CD4-positive, alpha-beta T cell treated with Interleukin-6 for 4 hours (primary cell): Measurements from ENCODE around the gene UBASH3B.
"Not testable (repeated sequence)": the region's sequence is repeated elsewhere in the genome, so short reads cannot be mapped to it uniquely, and the experiment has no call there.

Experiments used
- DNase-seq: peaks from one replicate; pipeline ENCODE4 v3.0.0-alpha.2; 2020; ENCODE audit warnings: mixed read lengths

UBASH3B gene

GRCh38 chr11:122655527-122656072 lies at the start of gene UBASH3B:
Gene UBASH3B (plus strand): TSS chr11:122655722. CDS start chr11:122656050, 328 bp downstream.
- DNase-seq, result peak; percentile 74

- not testable (repeated sequence) for DNase-seq
Observed at GRCh38 chr11:122607162-122607561, 48.4 kb upstream of the UBASH3B start.

GRCh38 chr11:122612123-122612824 lies 43.2 kb upstream of the UBASH3B start:
- DNase-seq, result no peak

- no peak for DNase-seq
Observed at GRCh38 chr11:122616718-122617117, 38.8 kb upstream of the UBASH3B start.

- DNase-seq, result no peak
Observed at GRCh38 chr11:122617297-122617696, 38.2 kb upstream of the UBASH3B start.

GRCh38 chr11:122617926-122618325 lies 37.6 kb upstream of the UBASH3B start:
- DNase-seq, result no peak

- no peak for DNase-seq
Observed at GRCh38 chr11:122618927-122619326, 36.6 kb upstream of the UBASH3B start.

- DNase-seq, result no peak
Observed at GRCh38 chr11:122619757-122620156, 35.8 kb upstream of the UBASH3B start.

- not testable (repeated sequence) for DNase-seq
Observed at GRCh38 chr11:122625501-122625900, 30.0 kb upstream of the UBASH3B start.

GRCh38 chr11:122625976-122626665 lies 29.4 kb upstream of the UBASH3B start:
- no peak for DNase-seq

- no peak for DNase-seq
Observed at GRCh38 chr11:122627745-122628144, 27.8 kb upstream of the UBASH3B start.

- DNase-seq, result peak; percentile 77
Observed at GRCh38 chr11:122628810-122629555, 26.5 kb upstream of the UBASH3B start.

- DNase-seq, result peak; percentile 5
Observed at GRCh38 chr11:122632181-122632824, 23.2 kb upstream of the UBASH3B start.

GRCh38 chr11:122633219-122633829 lies 22.2 kb upstream of the UBASH3B start:
- DNase-seq, result peak; percentile 30

GRCh38 chr11:122634501-122634900 lies 21.0 kb upstream of the UBASH3B start:
- DNase-seq, result no peak

GRCh38 chr11:122637541-122637940 lies 18.0 kb upstream of the UBASH3B start:
- DNase-seq, result peak; percentile 24

GRCh38 chr11:122642472-122642922 lies 13.0 kb upstream of the UBASH3B start:
- no peak for DNase-seq

- no peak for DNase-seq
Observed at GRCh38 chr11:122642971-122643370, 12.6 kb upstream of the UBASH3B start.

- DNase-seq, result no peak
Observed at GRCh38 chr11:122645847-122646246, 9.7 kb upstream of the UBASH3B start.

- DNase-seq, result no peak
Observed at GRCh38 chr11:122646549-122647340, 8.8 kb upstream of the UBASH3B start.

GRCh38 chr11:122647736-122648275 lies 7.7 kb upstream of the UBASH3B start:
- no peak for DNase-seq
